ENCODE data around the gene DOC2B. TPM values are rescaled to one million over a fixed set of nuclear protein-coding genes. Genes with fewer than 3 reads are reported as not detected.

DOC2B gene
- total RNA-seq, 1 experiment from 2014 or later: not detected

GRCh38 chr17:147796-148740, 33.4 kb downstream of the DOC2B start:
- H3K36me3 ChIP-seq (ENCODE audit: control insufficient read depth, insufficient read depth, low read length): no peaks in the 10 kb centered on the region
- H3K36me3 Mint-ChIP-seq (ENCODE audit: insufficient read depth, unreplicated experiment): no peaks in the 10 kb centered on the region
- no peaks in the 10 kb centered on the region for H3K4me1 Mint-ChIP-seq (ENCODE audit: low read depth, unreplicated experiment)
- CTCF ChIA-PET: no interaction called here
- no peaks in the 10 kb centered on the region for H3K9me3 Mint-ChIP-seq (ENCODE audit: unreplicated experiment)
- POLR2A ChIA-PET: no interaction called here
- H3K27me3 Mint-ChIP-seq (ENCODE audit: insufficient read depth, unreplicated experiment): peaks cover 9% of the 10 kb centered on the region
- H3K9me3 ChIP-seq: no peaks in the 10 kb centered on the region
- no TSS peak for BruUV-seq (replicated peaks)
- H3K27ac Mint-ChIP-seq (ENCODE audit: unreplicated experiment): no peak overlapping the region
- TF ChIP-seq CTCF (IDR thresholded peaks at IDR 0.05; ENCODE audit: insufficient read depth in 1 of 2, low read depth in 1 of 2, low read length in 1 of 2, severe bottlenecking in 1 of 2, unreplicated experiment in 1 of 2): no peak
- no peaks in the 10 kb centered on the region for H3K27me3 ChIP-seq (replicated peaks; ENCODE audit: control insufficient read depth, insufficient read depth, low read length)
- intact Hi-C loops (cut with micrococcal nuclease; ENCODE audit: unreplicated experiment): no loop called here
- peak; percentile 1 to 25 for DNase-seq
- no peak overlapping the region for H3K4me3 ChIP-seq (ENCODE audit: low read depth, low read length)
- H3K4me1 ChIP-seq: peaks cover 5% of the 10 kb centered on the region; the same call in 1 of the 2 replicates
- H3K4me3 Mint-ChIP-seq (ENCODE audit: unreplicated experiment): no peak overlapping the region

- peak; percentile 0 to 29 for DNase-seq
- H3K36me3 ChIP-seq (ENCODE audit: control insufficient read depth, insufficient read depth, low read length): no peaks in the 10 kb centered on the region
- H3K4me1 ChIP-seq: peaks cover 5% of the 10 kb centered on the region; the same call in 1 of the 2 replicates
- peaks cover 9% of the 10 kb centered on the region for H3K27me3 Mint-ChIP-seq (ENCODE audit: insufficient read depth, unreplicated experiment)
- H3K4me3 ChIP-seq (ENCODE audit: low read depth, low read length): no peak overlapping the region
- H3K36me3 Mint-ChIP-seq (ENCODE audit: insufficient read depth, unreplicated experiment): no peaks in the 10 kb centered on the region
- H3K27ac Mint-ChIP-seq (ENCODE audit: unreplicated experiment): no peak overlapping the region
- ChIA-PET CTCF (no interaction called here), POLR2A (no interaction called here)
- intact Hi-C loops (cut with micrococcal nuclease; ENCODE audit: unreplicated experiment): no loop called here
- no peaks in the 10 kb centered on the region for H3K27me3 ChIP-seq (replicated peaks; ENCODE audit: control insufficient read depth, insufficient read depth, low read length)
- H3K4me1 Mint-ChIP-seq (ENCODE audit: low read depth, unreplicated experiment): no peaks in the 10 kb centered on the region
- TF ChIP-seq CTCF (IDR thresholded peaks at IDR 0.05; ENCODE audit: insufficient read depth in 1 of 2, low read depth in 1 of 2, low read length in 1 of 2, severe bottlenecking in 1 of 2, unreplicated experiment in 1 of 2): no peak
- H3K9me3 ChIP-seq: no peaks in the 10 kb centered on the region
- H3K9me3 Mint-ChIP-seq (ENCODE audit: unreplicated experiment): no peaks in the 10 kb centered on the region
- no peak overlapping the region for H3K4me3 Mint-ChIP-seq (ENCODE audit: unreplicated experiment)
- BruUV-seq (replicated peaks): no TSS peak
These were observed 34.3 kb downstream of the DOC2B start for GRCh38 chr17:146983-147761.

- Mint-ChIP-seq H3K9me3 (ENCODE audit: unreplicated experiment) (no peaks in the 10 kb centered on the region), H3K4me1 (ENCODE audit: low read depth, unreplicated experiment) (no peaks in the 10 kb centered on the region), H3K27me3 (ENCODE audit: insufficient read depth, unreplicated experiment) (peaks cover 9% of the 10 kb centered on the region), H3K36me3 (ENCODE audit: insufficient read depth, unreplicated experiment) (no peaks in the 10 kb centered on the region), H3K27ac (ENCODE audit: unreplicated experiment) (no peak overlapping the region), H3K4me3 (ENCODE audit: unreplicated experiment) (no peak overlapping the region)
- H3K4me3 ChIP-seq (ENCODE audit: low read depth, low read length): no peak overlapping the region
- H3K4me1 ChIP-seq: peaks cover 5% of the 10 kb centered on the region; the same call in 1 of the 2 replicates
- no peaks in the 10 kb centered on the region for H3K9me3 ChIP-seq
- no peak for TF ChIP-seq CTCF (IDR thresholded peaks at IDR 0.05; ENCODE audit: insufficient read depth in 1 of 2, low read depth in 1 of 2, low read length in 1 of 2, severe bottlenecking in 1 of 2, unreplicated experiment in 1 of 2)
- DNase-seq: peak; percentile 1 to 23
- no peaks in the 10 kb centered on the region for H3K27me3 ChIP-seq (replicated peaks; ENCODE audit: control insufficient read depth, insufficient read depth, low read length)
- no TSS peak for BruUV-seq (replicated peaks)
- CTCF ChIA-PET: no interaction called here
- intact Hi-C loops (cut with micrococcal nuclease; ENCODE audit: unreplicated experiment): no loop called here
- POLR2A ChIA-PET: no interaction called here
- H3K36me3 ChIP-seq (ENCODE audit: control insufficient read depth, insufficient read depth, low read length): no peaks in the 10 kb centered on the region
These were observed 34.9 kb downstream of the DOC2B start for GRCh38 chr17:146546-146945.

All from Caco-2 (cell line).